ENCODE results near the gene DLG2. TPM values are rescaled to one million over a fixed set of nuclear protein-coding genes. Genes with fewer than 3 reads are reported as not detected.

Gene DLG2
- total and polyA plus RNA-seq, 2 donors (not counting 3 experiments of a cell fraction or from before 2014, with no cell fraction given): 0.15 to 1.1 TPM

DNA sequence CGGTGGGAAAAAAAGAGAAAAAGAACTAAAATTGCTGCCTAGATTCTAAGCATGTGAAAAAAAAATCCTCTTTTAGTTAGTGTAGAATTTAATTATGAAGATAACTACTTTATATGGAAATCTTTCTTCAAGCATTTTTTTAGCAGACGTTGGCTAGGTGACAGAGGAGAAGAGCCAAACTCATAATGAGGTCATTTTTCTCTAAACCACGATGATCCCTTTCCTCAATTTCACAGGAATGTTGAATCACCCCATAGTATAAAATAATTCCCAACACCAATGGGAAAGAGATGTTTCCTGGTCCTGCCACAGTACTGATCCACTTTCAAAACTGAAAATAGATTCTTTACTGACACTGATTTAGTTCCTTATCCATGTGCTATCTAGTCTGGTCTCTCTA is 319.8 kb downstream of the DLG2 start:
- peaks cover 2% of the 10 kb centered on the region for H3K9me3 ChIP-seq (replicated peaks; ENCODE audit: control insufficient read depth, insufficient read depth, low read length)
- H3K79me2 ChIP-seq (ENCODE audit: control insufficient read depth, insufficient read depth, low read length): no peaks in the 10 kb centered on the region
- BruUV-seq (replicated peaks): no TSS peak
- H3K9me1 ChIP-seq (replicated peaks; ENCODE audit: control insufficient read depth, extremely low read depth, insufficient read depth, low read length): no peaks in the 10 kb centered on the region
- no peak overlapping the region for H2AFZ ChIP-seq (ENCODE audit: low read depth, low read length)
- H3K4me2 ChIP-seq (ENCODE audit: insufficient read depth, low read length): no peak overlapping the region
- FAIRE-seq: no peak
- no peaks in the 10 kb centered on the region for H3K4me1 ChIP-seq (ENCODE audit: control insufficient read depth, extremely low read depth, insufficient read depth, low read length)
- ChIA-PET CTCF (no interaction called here), POLR2A (no interaction called here)
- H3K27ac ChIP-seq (ENCODE audit: insufficient read depth, low read depth, low read length): no peak overlapping the region
- intact Hi-C loops (cut with micrococcal nuclease) (no loop called here), dilution Hi-C loops (cut with MboI; ENCODE audit: extremely low pct_ligation_motif_present, low sequenced_read_pairs) (no loop called here)
- no peaks in the 10 kb centered on the region for H4K20me1 ChIP-seq (replicated peaks; ENCODE audit: control insufficient read depth, extremely low read depth, insufficient read depth, low read length)
- no peak overlapping the region for H3K4me3 ChIP-seq (replicated peaks in 1 of 3; ENCODE audit: insufficient read depth in 1 of 3, low read depth in 1 of 3, low read length in 3 of 3)
- no peak overlapping the region for H3K9ac ChIP-seq (replicated peaks; ENCODE audit: extremely low read depth, insufficient read depth, low read length)
- H3K36me3 ChIP-seq (ENCODE audit: control insufficient read depth in 2 of 2, extremely low read depth in 1 of 2, insufficient read depth in 2 of 2, low read length in 2 of 2): no peaks in the 10 kb centered on the region
- H3K27me3 ChIP-seq (ENCODE audit: control insufficient read depth in 2 of 2, insufficient read depth in 2 of 2, low read length in 2 of 2): no peaks in the 10 kb centered on the region
- TF ChIP-seq, protein P1, sequence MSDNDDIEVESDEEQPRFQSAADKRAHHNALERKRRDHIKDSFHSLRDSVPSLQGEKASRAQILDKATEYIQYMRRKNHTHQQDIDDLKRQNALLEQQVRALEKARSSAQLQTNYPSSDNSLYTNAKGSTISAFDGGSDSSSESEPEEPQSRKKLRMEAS (IDR thresholded peaks at IDR 0.05; ENCODE audit: insufficient read depth, insufficient read length): no peak
- TF ChIP-seq POLR2AphosphoS5 (IDR thresholded peaks at IDR 0.05; ENCODE audit: insufficient read depth, low read depth, low read length) (no peak), MYC (IDR thresholded peaks at IDR 0.05; ENCODE audit: low read depth, low read length) (no peak), FOS (IDR thresholded peaks at IDR 0.05; ENCODE audit: borderline replicate concordance, insufficient read depth, low read length) (no peak), POLR2A (IDR thresholded peaks at IDR 0.05; ENCODE audit: low read depth, low read length) (no peak), JUN (IDR thresholded peaks at IDR 0.05; ENCODE audit: borderline replicate concordance, insufficient read depth, insufficient read length, low read depth) (no peak), EZH2 (IDR thresholded peaks at IDR 0.05; ENCODE audit: borderline replicate concordance, low read depth, low read length, severe bottlenecking) (no peak), GATA2 (IDR thresholded peaks at IDR 0.05; ENCODE audit: insufficient read depth, insufficient read length, low read depth, low read length) (no peak)
- TF ChIP-seq, protein P2, sequence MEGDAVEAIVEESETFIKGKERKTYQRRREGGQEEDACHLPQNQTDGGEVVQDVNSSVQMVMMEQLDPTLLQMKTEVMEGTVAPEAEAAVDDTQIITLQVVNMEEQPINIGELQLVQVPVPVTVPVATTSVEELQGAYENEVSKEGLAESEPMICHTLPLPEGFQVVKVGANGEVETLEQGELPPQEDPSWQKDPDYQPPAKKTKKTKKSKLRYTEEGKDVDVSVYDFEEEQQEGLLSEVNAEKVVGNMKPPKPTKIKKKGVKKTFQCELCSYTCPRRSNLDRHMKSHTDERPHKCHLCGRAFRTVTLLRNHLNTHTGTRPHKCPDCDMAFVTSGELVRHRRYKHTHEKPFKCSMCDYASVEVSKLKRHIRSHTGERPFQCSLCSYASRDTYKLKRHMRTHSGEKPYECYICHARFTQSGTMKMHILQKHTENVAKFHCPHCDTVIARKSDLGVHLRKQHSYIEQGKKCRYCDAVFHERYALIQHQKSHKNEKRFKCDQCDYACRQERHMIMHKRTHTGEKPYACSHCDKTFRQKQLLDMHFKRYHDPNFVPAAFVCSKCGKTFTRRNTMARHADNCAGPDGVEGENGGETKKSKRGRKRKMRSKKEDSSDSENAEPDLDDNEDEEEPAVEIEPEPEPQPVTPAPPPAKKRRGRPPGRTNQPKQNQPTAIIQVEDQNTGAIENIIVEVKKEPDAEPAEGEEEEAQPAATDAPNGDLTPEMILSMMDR (IDR thresholded peaks at IDR 0.05; ENCODE audit: extremely low read depth in 1 of 2, insufficient read depth in 1 of 2, low read depth in 1 of 2, low read length in 2 of 2): no peak
- no peak for DNase-seq (ENCODE audit: low read depth, low spot score)
